NCI-H69 (cell line): ENCODE data around the gene S100A9.
"Not testable (repeated sequence)": the region's sequence is repeated elsewhere in the genome, so short reads cannot be mapped to it uniquely, and the experiment has no call there.

Experiments used
- DNase-seq: peaks from one replicate; lab custom pipeline; 2025; lab: John Stamatoyannopoulos, UW

S100A9 gene

GRCh38 chr1:153357853-153358690, at the start of gene S100A9:
Gene S100A9 (plus strand): TSS chr1:153357854. CDS start chr1:153358284, 430 bp downstream.
- no peak for DNase-seq

DNA sequence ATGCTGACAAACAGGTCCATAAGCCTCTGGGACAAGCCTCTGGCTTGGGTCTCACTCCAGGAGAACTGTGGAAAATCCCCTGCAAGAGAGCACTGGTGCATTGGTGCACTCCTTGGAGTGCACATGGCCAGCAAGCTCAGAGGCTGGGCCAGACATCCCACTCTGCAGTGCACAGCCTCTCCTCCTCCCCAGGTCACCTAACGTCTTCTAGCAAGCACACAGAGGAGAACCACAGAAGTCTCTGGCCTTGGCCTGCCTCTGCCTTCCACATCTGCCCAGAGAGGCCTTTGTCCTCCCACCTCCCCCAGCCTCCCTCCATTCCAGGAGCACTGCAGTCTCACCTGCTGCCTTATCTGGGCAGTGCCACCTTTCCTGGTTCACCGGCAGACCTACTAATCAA, 49.1 kb upstream of the S100A9 start:
- DNase-seq, result no peak

DNA sequence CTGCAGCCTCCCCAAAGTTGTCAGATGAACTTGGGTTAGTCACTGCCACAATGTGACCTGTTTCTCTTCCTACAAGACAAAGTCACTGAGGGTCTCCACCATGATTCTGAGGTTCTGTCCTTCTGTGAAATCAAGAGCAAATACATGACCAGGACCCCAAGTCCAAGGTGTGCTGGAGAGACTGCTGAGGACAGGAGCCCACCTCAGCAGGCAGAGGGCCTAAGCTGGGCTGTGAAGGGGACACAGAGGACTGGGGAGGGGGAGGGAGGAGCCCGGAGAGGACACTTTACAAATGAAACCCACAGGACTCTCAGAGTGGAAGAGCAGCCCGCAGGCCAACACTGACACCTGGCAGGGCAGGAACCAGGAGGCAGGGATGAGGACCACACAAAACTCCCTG, 48.2 kb upstream of the S100A9 start:
- no peak for DNase-seq

- no peak for DNase-seq
Measured at GRCh38 chr1:153310526-153310925, 47.1 kb upstream of the S100A9 start.

GRCh38 chr1:153312570-153313186, 45.0 kb upstream of the S100A9 start, which contains the start of gene PGLYRP3:
Gene PGLYRP3 (minus strand): TSS chr1:153312952. CDS start chr1:153310665, 2,287 bp downstream.
- DNase-seq, result peak; percentile 10

GRCh38 chr1:153313288-153313687, 44.4 kb upstream of the S100A9 start:
- DNase-seq, result no peak

DNA sequence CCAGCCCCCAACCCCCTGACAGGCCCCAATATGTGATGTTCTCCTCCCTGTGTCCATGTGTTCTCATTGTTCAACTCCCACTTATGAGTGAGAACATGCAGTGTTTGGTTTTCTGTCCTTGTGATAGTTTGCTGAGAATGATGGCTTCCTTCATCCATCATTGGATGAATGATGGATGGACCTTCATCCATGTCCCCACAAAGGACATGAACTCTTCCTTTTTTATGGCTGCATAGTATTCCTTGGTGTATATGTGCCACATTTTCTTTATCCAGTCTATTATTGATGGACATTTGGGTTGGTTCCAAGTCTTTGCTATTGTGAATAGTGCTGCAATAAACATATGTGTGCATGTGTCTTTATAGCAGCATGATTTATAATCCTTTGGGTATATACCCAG, 43.3 kb upstream of the S100A9 start:
- DNase-seq, result not testable (repeated sequence)

DNA sequence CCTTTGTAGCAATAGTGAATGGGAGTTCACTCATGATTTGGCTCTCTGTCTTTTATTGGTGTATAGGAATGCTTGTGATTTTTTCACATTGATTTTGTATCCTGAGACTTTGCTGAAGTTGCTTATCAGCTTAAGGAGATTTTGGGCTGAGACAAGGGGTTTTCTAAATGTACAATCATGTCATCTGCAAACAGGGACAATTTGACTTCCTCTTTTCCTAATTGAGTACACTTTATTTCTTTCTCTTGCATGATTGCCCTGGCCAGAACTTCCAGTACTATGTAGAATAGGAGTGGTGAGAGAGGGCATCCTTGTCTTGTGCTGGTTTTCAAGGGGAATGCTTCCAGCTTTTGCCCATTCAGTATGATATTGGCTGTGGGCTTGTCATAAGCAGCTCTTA, 41.6 kb upstream of the S100A9 start:
- not testable (repeated sequence) for DNase-seq

DNA sequence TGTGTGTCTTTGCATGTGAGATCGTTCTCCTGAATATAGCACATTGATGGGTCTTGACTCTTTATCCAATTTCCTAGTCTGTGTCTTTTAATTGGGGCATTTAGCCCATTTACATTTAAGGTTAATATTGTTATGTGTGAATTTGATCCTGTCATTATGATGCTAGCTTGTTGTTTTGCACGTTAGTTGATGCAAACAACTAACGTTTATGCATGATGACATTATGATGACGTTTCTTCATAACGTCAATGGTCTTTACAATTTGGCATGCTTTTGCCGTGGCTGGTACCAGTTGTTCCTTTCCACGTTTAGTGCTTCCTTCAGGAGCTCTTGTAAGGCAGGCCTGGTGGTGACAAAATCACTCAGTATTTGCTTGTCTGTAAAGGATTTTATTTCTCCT, 39.5 kb upstream of the S100A9 start:
- DNase-seq, result not testable (repeated sequence)

DNA sequence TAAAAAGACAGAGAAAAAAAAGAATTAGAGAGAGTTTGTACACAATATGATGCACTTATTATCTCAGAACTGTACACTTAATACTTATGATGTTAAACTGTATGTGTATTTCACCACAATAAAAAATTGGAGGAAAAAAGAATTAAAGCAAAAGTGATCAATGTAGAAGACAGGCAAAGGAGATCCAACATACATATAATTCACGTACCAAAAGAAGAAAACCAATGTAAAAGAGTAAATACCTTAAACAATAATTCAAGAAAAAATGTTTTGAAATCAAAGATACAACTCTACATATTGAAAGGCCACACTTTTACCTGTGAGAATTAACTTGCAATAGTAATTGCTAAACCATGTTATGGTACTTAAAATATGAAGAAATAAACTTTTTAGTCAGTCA, 35.1 kb upstream of the S100A9 start:
- DNase-seq, result no peak

DNA sequence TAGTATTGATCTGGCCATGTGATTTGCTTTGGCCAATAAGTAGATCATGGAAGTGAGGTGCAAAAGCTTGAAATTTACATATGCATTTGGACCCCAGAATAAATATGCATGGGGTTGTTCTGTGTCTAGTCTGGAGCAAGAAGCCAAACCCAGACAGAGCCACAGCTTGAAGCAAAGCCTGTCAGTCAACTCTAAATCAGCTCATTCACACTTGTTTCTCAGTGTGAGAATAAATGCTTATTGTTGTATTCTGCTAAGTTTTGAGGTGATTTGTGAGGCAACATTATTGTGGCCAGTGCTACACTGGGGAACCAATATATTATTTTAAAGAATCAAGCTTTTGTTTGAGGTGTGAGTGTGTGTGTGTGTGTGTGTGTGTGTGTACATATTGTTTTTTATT, 32.7 kb upstream of the S100A9 start:
- DNase-seq, result no peak

GRCh38 chr1:153333902-153334301, 23.8 kb upstream of the S100A9 start:
- no peak for DNase-seq

DNA sequence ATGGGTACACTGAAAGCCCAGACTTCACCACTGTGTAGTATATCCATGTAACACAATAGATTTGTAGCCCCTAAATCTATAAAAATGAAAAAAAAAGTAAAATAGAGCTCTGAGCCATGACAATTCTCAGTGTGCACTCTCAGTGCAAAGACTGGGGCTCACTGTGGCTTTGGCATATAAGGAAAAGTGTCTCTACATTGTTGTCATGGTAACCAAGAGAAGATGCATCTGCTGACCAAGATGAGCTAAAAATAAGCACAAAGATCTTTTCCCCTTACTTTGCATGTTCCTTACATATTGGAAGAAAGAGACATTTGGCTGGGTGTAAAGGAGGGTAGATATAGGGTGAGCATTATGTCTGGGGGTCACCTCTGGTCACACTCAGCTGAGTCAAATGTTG, 21.0 kb upstream of the S100A9 start:
- no peak for DNase-seq

- no peak for DNase-seq
Measured at GRCh38 chr1:153337980-153338853, 19.4 kb upstream of the S100A9 start.

DNA sequence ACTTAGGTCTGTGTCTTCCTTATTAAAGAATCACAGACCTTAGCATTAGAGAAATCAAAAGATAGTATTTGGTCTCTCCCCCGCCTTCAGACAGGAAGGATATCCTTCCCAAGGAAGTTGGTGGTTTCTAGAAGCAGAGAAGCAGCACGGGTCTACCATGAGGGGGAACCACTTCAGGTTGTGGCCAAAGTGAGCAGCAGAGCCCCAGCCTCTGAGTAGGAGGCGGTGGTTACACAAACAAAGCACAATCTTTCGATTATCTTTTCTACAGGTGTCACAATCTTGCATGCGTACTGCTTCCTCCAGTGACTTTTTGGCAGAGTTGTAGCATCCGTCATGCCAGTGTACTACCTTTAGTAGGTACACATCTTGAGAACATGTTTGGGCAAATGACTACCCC, 17.9 kb upstream of the S100A9 start:
- DNase-seq, result no peak

- DNase-seq, result no peak
Measured at GRCh38 chr1:153340356-153340755, 17.3 kb upstream of the S100A9 start.

- DNase-seq, result no peak
Measured at GRCh38 chr1:153341431-153341934, 16.2 kb upstream of the S100A9 start.

DNA sequence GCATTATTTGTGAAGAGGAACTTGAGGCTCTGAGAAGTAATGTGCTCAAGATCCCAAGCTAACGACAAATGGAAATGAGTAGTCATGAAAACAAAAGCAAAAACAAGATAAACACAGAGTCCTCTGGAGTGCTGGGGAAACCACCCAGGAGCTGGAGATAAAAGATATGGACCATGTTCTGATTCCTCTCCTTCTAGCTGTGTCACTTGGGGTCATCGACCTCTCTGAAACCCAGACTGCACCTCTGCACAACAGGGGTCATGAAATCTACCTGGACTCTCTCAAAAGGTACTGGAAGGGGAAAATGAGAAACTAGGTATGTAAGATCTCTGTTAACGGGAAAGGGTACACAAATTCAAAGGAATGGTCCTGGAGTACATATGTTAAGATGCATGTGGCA, 15.5 kb upstream of the S100A9 start:
- DNase-seq, result no peak

DNA sequence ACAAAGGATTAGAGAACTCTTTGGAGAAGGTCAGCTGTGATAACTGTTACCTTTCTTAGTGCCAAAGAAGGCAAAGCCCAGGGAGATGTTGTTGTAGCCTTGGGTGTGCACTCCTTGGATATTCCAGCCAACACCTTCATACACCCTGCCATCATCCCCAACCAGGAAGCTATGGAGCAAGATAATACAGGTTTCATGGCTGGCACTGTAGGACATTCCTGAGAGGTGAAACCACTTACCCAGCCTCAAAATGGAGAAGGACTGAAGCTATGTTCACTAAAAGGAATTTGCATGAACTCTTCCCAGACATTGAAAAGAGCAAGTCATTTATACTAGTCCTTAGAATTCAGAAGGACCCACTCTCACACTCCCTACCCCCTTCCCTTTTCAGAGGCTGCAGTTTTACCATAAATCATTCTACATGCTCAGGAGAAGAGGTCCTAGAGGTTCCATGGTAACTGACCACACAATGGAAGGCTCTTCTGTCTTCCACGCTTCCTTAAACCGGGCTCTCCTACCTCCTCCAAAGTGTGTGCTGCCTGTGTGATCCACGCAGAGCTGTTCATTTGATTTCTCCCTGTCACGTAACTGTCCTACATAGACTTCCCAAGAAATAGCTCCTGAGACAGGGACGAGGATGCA, 14.5 kb upstream of the S100A9 start:
- no peak for DNase-seq

DNA sequence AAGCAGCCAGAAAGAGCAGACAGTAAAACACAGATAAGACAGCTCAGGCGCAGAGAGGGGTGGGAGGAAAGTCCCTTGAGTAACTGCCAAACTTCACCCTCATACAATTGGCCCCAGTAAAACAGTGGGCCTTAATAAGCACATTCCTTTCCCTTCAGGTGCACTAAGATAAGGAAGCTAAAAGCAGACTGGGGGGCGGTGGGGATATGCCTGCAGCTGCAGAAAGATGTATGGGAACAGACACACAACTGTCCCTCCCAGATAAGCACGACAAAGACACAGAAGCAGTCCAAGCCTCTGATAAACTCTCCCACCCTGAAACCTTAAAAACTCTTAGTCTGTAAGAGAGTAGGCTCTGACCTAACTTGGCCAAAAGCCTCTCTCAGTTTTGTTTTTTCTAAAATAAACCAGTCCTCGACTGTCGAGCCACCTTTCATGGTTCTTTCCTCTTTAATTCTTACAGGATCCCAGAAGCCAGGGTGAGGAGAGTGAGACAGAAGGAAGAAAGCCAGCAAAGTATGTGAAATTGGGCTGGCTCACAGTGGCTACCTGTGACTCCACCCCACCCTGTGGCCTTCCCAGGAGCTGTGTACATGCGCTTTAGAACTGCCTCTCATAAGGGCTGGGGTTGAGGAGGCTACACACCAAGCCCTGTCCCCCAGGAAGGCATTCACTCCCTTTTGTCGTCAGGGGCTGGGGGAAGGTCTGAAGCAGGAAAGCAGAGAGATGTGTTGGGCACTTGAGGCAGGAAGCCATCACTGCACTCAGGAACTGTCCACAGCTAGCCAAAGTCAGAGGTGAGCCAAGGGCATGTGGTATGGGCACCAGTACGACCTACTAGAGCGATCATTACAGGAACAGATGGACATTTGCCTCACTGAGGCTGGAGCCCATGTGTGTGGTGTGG, 13.6 kb upstream of the S100A9 start:
- DNase-seq, result no peak

GRCh38 chr1:153344718-153345025, 13.0 kb upstream of the S100A9 start:
- peak; percentile 18 for DNase-seq
